ENCODE data around the gene ZNF469.

The ZNF469 gene

GRCh38 chr16:88428616-88429386, 46.0 kb downstream of the ZNF469 start:
- DNase-seq (ENCODE audit: low spot score): no peak

GRCh38 chr16:88429387-88430184, 46.8 kb downstream of the ZNF469 start:
- DNase-seq (ENCODE audit: low spot score): no peak

GRCh38 chr16:88430185-88430523, 47.4 kb downstream of the ZNF469 start:
- DNase-seq (ENCODE audit: low spot score): no peak

- DNase-seq (ENCODE audit: low spot score): no peak
Measured at GRCh38 chr16:88430524-88431446, 48.0 kb downstream of the ZNF469 start.

- DNase-seq (ENCODE audit: low spot score): no peak
Measured at GRCh38 chr16:88431651-88432050, 48.9 kb downstream of the ZNF469 start.

GRCh38 chr16:88432174-88432573, 49.4 kb downstream of the ZNF469 start:
- no peak for DNase-seq (ENCODE audit: low spot score)

All from LoVo (cell line).